Naive B cell (primary cell): ENCODE results near the gene CYP27B1. TPM values are rescaled to one million over a fixed set of nuclear protein-coding genes. Genes with fewer than 3 reads are reported as not detected.

Experiments used
- ATAC-seq, 2 donors: fragments of 150-1000 bp; cut with Tn5 transposase; 2 replicates each; pipeline ENCODE4 v1.10.0; 2021; ENCODE audit warnings: low read depth in 2 of 2, mild to moderate bottlenecking in 2 of 2, moderate library complexity in 2 of 2
- DNase-seq: peaks from one replicate; pipeline ENCODE4 v3.0.0; 2022
- H3K27ac Mint-ChIP-seq, 6 donors: one replicate each; pipeline ENCODE4 v1.8.0; 2020 to 2022; ENCODE audit warnings: mild to moderate bottlenecking in 6 of 6, mixed read lengths in 6 of 6, moderate library complexity in 5 of 6, inconsistent platforms in 2 of 6
- H3K27me3 Mint-ChIP-seq, 3 donors: one replicate each; pipeline ENCODE4 v1.8.0; 2021 to 2022; ENCODE audit warnings: mixed read lengths in 3 of 3, mild to moderate bottlenecking in 1 of 3
- H3K36me3 Mint-ChIP-seq, 2 donors: one replicate each; pipeline ENCODE4 v1.8.0; 2020 to 2022; ENCODE audit warnings: mixed read lengths in 2 of 2, inconsistent platforms in 1 of 2, mild to moderate bottlenecking in 1 of 2
- H3K4me1 Mint-ChIP-seq, 3 donors: one replicate each; pipeline ENCODE4 v1.8.0; 2020 to 2022; ENCODE audit warnings: mixed read lengths in 3 of 3, inconsistent platforms in 1 of 3, mild to moderate bottlenecking in 1 of 3, moderate library complexity in 1 of 3
- H3K4me3 Mint-ChIP-seq, 8 donors: one replicate each; pipeline ENCODE4 v1.8.0; 2020 to 2022; ENCODE audit warnings: mild to moderate bottlenecking in 8 of 8, mixed read lengths in 8 of 8, moderate library complexity in 8 of 8, inconsistent platforms in 2 of 8
- H3K9me3 Mint-ChIP-seq, 7 donors: one replicate each; pipeline ENCODE4 v1.8.0; 2020 to 2022; ENCODE audit warnings: mixed read lengths in 7 of 7, mild to moderate bottlenecking in 5 of 7, inconsistent platforms in 2 of 7, moderate library complexity in 1 of 7
- polyA plus RNA-seq, 6 donors: library from polyadenylated mRNA; unstranded; fragments of 300-500 nt; fragmentation: Illumina TruSeq; gene quantifications; one replicate each; pipeline ENCODE4 v1.2.3, GENCODE V29; 2021; ENCODE audit warnings: low read depth in 6 of 6

CYP27B1 gene
- under 1 TPM in 3 of 6 donors, not detected in 3; 0.09 to 0.58 (median 0.31) TPM for polyA plus RNA-seq

GRCh38 chr12:57766464-57767304 is at the start of gene CYP27B1:
Gene CYP27B1, minus strand, starts transcription at chr12:57767078. Its CDS starts 37 bp downstream, at chr12:57767041.
- Mint-ChIP-seq H3K4me1 (peaks cover 40 to 48% (median 41%) of the 10 kb centered on the region in 3 donors), H3K27ac (peak within 1 kb of the TSS in 2 of 6 donors; percentile 26 to 57)
- DNase-seq, result no peak

DNA sequence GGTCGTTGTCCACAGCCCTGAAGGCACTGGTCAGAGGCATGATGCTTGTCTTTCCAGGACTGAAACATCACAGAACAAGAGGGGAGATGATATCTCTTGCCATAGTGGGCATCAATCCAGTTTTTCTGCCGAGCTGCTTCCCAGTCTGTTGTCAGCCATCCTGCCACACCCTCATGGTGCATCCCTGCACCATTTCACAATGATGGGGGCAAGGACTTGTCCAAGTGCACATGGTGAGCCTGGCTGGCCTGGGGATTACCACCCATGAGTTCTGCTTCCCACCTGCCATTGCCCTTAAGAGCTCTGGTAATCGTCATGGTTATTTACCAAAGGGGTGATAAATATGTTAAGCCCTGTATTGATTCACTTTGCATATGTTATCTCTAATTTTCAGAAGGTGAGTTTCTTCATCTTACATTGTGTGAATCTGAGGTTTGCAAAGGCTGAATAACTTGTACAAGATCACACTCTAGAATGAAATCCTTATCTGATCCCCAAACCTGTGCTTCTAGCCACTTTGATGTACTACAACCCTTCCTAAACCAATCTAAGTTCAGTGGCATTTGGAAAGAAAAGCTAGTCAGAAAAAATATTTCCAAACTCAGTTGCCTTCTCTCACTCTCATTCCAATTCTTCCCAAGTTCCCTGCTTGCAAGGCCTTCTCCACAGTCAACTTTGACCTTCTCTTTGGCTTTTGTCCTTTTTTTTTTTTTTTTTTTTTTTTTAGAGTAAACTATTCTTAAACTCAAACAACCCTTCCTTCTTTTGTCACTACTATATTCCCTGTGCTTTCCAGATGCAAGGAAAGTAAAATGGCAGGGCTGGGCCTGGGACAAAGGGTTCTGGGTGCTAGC is 49.4 kb upstream of the CYP27B1 start:
- no peak for ATAC-seq
- Mint-ChIP-seq H3K9me3 (no peaks in the 10 kb centered on the region), H3K36me3 (peaks cover 0 to 6% of the 10 kb centered on the region in 2 donors), H3K4me1 (peaks cover 0 to 8% (median 6%) of the 10 kb centered on the region in 3 donors), H3K27me3 (no peaks in the 10 kb centered on the region), H3K4me3 (no peak overlapping the region), H3K27ac (peak overlapping the region in 2 of 6 donors; percentile 28 to 54)
- no peak for DNase-seq

More at GRCh38 chr12:57766464-57767304, at the start of gene CYP27B1:
- H3K27me3 Mint-ChIP-seq, result peaks cover 14 to 40% (median 30%) of the 10 kb centered on the region in 3 donors
- ATAC-seq, result peak in 1 of 2 donors; percentile 6
- H3K36me3 Mint-ChIP-seq, result peaks cover 0 to 5% of the 10 kb centered on the region in 2 donors
- no peaks in the 10 kb centered on the region for H3K9me3 Mint-ChIP-seq
- peak within 1 kb of the TSS; percentile 81 to 94 (median 90) for H3K4me3 Mint-ChIP-seq

GRCh38 chr12:57815177-57816000 is 48.5 kb upstream of the CYP27B1 start:
- Mint-ChIP-seq H3K36me3 (peaks cover 0 to 6% of the 10 kb centered on the region in 2 donors), H3K27me3 (no peaks in the 10 kb centered on the region), H3K4me1 (peaks cover 0 to 8% (median 3%) of the 10 kb centered on the region in 3 donors), H3K4me3 (no peak overlapping the region), H3K9me3 (no peaks in the 10 kb centered on the region), H3K27ac (peak overlapping the region in 1 of 6 donors; percentile 30)
- ATAC-seq, result no peak
- DNase-seq, result no peak

GRCh38 chr12:57813971-57814772 is 47.3 kb upstream of the CYP27B1 start:
- H3K9me3 Mint-ChIP-seq, result no peaks in the 10 kb centered on the region
- peaks cover 0 to 8% (median 3%) of the 10 kb centered on the region in 3 donors for H3K4me1 Mint-ChIP-seq
- H3K27ac Mint-ChIP-seq, result peak overlapping the region in 1 of 6 donors; percentile 82
- no peak overlapping the region for H3K4me3 Mint-ChIP-seq
- no peaks in the 10 kb centered on the region for H3K27me3 Mint-ChIP-seq
- peaks cover 0 to 6% of the 10 kb centered on the region in 2 donors for H3K36me3 Mint-ChIP-seq
- no peak for DNase-seq
- ATAC-seq, result no peak

- Mint-ChIP-seq H3K4me3 (no peak overlapping the region), H3K36me3 (peaks cover 0 to 2% of the 10 kb centered on the region in 2 donors), H3K27me3 (no peaks in the 10 kb centered on the region), H3K9me3 (no peaks in the 10 kb centered on the region), H3K27ac (no peak overlapping the region), H3K4me1 (peaks cover 0 to 3% (median under 1%) of the 10 kb centered on the region in 3 donors)
- ATAC-seq (no peak), DNase-seq (no peak)
These were observed 46.5 kb upstream of the CYP27B1 start for GRCh38 chr12:57813111-57813970.

GRCh38 chr12:57811028-57811755 is 44.3 kb upstream of the CYP27B1 start:
- H3K27me3 Mint-ChIP-seq, result no peaks in the 10 kb centered on the region
- H3K36me3 Mint-ChIP-seq, result no peaks in the 10 kb centered on the region
- no peak overlapping the region for H3K27ac Mint-ChIP-seq
- DNase-seq (no peak), ATAC-seq (no peak)
- peak overlapping the region in 1 of 8 donors; percentile 12 for H3K4me3 Mint-ChIP-seq
- no peaks in the 10 kb centered on the region for H3K9me3 Mint-ChIP-seq
- no peaks in the 10 kb centered on the region for H3K4me1 Mint-ChIP-seq

DNA sequence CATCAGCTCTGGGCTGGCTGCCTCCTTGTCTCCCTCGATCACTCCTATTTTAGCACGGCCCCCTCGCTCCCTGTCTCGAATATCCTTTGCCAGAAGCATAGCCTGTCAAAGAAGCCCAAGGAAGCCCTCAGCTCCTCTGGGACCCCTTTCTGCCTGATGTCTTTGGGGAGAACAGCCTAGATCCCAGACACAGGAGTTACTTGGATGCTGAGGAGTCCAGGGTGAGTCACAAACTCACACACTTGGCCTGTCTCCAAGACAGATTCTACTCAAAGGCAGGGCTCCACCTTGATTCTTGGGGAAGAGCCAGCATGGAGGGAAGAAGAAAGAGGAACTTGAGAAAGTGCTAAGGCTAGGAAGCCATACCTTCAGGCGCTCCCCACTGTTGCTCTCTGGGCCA is 43.6 kb upstream of the CYP27B1 start:
- Mint-ChIP-seq H3K36me3 (no peaks in the 10 kb centered on the region), H3K4me3 (no peak overlapping the region), H3K27ac (no peak overlapping the region), H3K9me3 (no peaks in the 10 kb centered on the region), H3K4me1 (no peaks in the 10 kb centered on the region), H3K27me3 (no peaks in the 10 kb centered on the region)
- DNase-seq (no peak), ATAC-seq (no peak)

GRCh38 chr12:57809425-57809824 is 42.5 kb upstream of the CYP27B1 start:
- Mint-ChIP-seq H3K4me3 (no peak overlapping the region), H3K36me3 (no peaks in the 10 kb centered on the region)

DNA sequence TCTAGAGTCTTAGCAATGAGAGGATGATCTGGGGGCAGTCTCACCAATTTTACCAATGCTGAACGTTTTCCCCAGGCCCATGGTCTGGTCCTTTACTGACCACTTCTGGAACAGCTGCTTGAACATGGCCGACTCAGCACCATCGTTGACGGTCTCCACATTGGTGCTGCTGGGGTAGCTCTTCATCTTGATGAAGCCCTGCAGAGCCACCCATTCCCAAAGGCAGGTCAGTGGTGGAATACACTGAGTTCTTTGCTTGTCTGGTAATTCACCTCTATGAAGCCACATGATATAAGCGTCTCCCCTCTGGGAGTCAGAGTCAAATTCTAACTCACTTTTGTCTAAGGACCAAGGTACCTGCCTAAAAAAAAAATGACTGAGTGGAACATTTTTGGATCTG is 41.5 kb upstream of the CYP27B1 start:
- H3K27me3 Mint-ChIP-seq, result no peaks in the 10 kb centered on the region
- no peaks in the 10 kb centered on the region for H3K36me3 Mint-ChIP-seq
- H3K9me3 Mint-ChIP-seq, result no peaks in the 10 kb centered on the region
- no peak overlapping the region for H3K4me3 Mint-ChIP-seq
- DNase-seq (no peak), ATAC-seq (no peak)
- H3K27ac Mint-ChIP-seq, result no peak overlapping the region
- H3K4me1 Mint-ChIP-seq, result no peaks in the 10 kb centered on the region

More at GRCh38 chr12:57809425-57809824, 42.5 kb upstream of the CYP27B1 start:
- DNase-seq, result no peak
- ATAC-seq, result no peak
- no peaks in the 10 kb centered on the region for H3K27me3 Mint-ChIP-seq
- H3K4me1 Mint-ChIP-seq, result no peaks in the 10 kb centered on the region
- H3K9me3 Mint-ChIP-seq, result no peaks in the 10 kb centered on the region
- H3K27ac Mint-ChIP-seq, result no peak overlapping the region

DNA sequence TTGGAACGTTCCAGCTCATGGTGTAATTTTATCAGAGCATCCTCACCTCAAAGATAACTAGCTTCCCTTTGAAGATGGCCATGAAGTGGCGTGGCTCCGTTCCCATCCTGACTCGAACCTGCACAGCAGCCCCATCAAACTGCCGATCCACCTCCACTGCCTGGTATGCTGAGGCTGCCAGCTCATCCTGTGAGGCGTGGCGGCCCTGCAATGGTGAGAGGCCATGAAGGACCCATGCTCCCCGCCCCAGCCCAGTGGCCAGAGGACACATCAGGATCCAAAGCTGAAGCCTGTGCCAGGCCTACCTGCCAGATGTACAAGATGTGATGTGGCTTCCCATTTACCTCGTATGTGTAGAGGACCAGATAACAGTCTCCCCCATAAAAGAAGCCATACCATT is 40.4 kb upstream of the CYP27B1 start:
- no peak overlapping the region for H3K4me3 Mint-ChIP-seq
- H3K4me1 Mint-ChIP-seq, result no peaks in the 10 kb centered on the region
- DNase-seq (no peak), ATAC-seq (no peak)
- H3K36me3 Mint-ChIP-seq, result peaks cover 0 to 4% of the 10 kb centered on the region in 2 donors
- no peaks in the 10 kb centered on the region for H3K27me3 Mint-ChIP-seq
- no peak overlapping the region for H3K27ac Mint-ChIP-seq
- H3K9me3 Mint-ChIP-seq, result no peaks in the 10 kb centered on the region

DNA sequence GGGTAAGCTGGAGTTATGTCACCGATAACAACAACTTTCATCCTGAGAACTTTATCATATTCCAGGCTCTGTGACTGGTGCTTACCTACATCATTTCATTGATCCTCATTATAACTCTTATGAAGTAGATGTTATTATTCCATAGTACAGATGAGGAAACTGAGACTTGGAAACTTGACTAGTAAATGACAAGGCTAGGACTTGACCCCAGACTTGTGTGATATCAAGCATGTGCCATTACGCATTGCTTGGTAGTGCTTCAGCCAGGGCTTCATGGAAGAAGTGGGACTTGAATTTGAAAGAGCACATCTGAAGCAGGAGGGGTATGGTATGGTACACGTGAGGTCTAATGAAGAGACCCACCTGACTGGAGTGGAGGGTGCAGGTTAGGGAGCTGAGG is 39.8 kb upstream of the CYP27B1 start:
- no peak for ATAC-seq
- Mint-ChIP-seq H3K4me1 (no peaks in the 10 kb centered on the region), H3K4me3 (no peak overlapping the region), H3K27ac (peak overlapping the region in 1 of 6 donors; percentile 5), H3K9me3 (no peaks in the 10 kb centered on the region), H3K36me3 (peaks cover 0 to 5% of the 10 kb centered on the region in 2 donors), H3K27me3 (no peaks in the 10 kb centered on the region)
- DNase-seq, result no peak
